GDM1 (cell line): ENCODE data around the gene RAD9A.
"Not testable (repeated sequence)": the region's sequence is repeated elsewhere in the genome, so short reads cannot be mapped to it uniquely, and the experiment has no call there.

Source experiments
- DNase-seq: peaks from one replicate; lab custom pipeline; 2025; lab: John Stamatoyannopoulos, UW

RAD9A gene

GRCh38 chr11:67410984-67411784 is 19.4 kb downstream of the RAD9A start:
- no peak for DNase-seq

- no peak for DNase-seq
Observed at GRCh38 chr11:67411785-67412152, 20.0 kb downstream of the RAD9A start.

- no peak for DNase-seq
Observed at GRCh38 chr11:67412495-67413179, 20.9 kb downstream of the RAD9A start.

- DNase-seq: no peak
Observed at GRCh38 chr11:67413266-67413849, 21.6 kb downstream of the RAD9A start.

GRCh38 chr11:67415501-67416304 is 23.9 kb downstream of the RAD9A start, which contains the start of gene CARNS1:
Gene CARNS1 (plus strand): TSS chr11:67415678. CDS start chr11:67416200, 522 bp downstream.
- no peak for DNase-seq

- peak; percentile 21 for DNase-seq
Observed at GRCh38 chr11:67416416-67417335, 24.9 kb downstream of the RAD9A start.

GRCh38 chr11:67417425-67417824 is 25.6 kb downstream of the RAD9A start:
- no peak for DNase-seq

- DNase-seq: no peak
Observed at GRCh38 chr11:67418476-67419281, 26.9 kb downstream of the RAD9A start.

- DNase-seq: no peak
Observed at GRCh38 chr11:67419325-67420049, 27.7 kb downstream of the RAD9A start.

- no peak for DNase-seq
Observed at GRCh38 chr11:67420147-67420645, 28.4 kb downstream of the RAD9A start.

GRCh38 chr11:67420646-67421429 is 29.1 kb downstream of the RAD9A start:
- peak; percentile 89 for DNase-seq

GRCh38 chr11:67421430-67422031 is 29.7 kb downstream of the RAD9A start:
- DNase-seq: no peak

- DNase-seq: no peak
Observed at GRCh38 chr11:67422891-67423290, 31.1 kb downstream of the RAD9A start.

- no peak for DNase-seq
Observed at GRCh38 chr11:67423466-67423865, 31.7 kb downstream of the RAD9A start.

GRCh38 chr11:67423891-67424613 is 32.3 kb downstream of the RAD9A start:
- no peak for DNase-seq

- not testable (repeated sequence) for DNase-seq
Observed at GRCh38 chr11:67427364-67427859, 35.6 kb downstream of the RAD9A start.
